ENCODE results near the gene STX16. TPM values are rescaled to one million over a fixed set of nuclear protein-coding genes. Genes with fewer than 3 reads are reported as not detected.

The STX16 gene
- total and polyA plus RNA-seq, 2 donors (not counting 1 experiment from before 2014, with no cell fraction given), result 110 to 117 TPM

DNA sequence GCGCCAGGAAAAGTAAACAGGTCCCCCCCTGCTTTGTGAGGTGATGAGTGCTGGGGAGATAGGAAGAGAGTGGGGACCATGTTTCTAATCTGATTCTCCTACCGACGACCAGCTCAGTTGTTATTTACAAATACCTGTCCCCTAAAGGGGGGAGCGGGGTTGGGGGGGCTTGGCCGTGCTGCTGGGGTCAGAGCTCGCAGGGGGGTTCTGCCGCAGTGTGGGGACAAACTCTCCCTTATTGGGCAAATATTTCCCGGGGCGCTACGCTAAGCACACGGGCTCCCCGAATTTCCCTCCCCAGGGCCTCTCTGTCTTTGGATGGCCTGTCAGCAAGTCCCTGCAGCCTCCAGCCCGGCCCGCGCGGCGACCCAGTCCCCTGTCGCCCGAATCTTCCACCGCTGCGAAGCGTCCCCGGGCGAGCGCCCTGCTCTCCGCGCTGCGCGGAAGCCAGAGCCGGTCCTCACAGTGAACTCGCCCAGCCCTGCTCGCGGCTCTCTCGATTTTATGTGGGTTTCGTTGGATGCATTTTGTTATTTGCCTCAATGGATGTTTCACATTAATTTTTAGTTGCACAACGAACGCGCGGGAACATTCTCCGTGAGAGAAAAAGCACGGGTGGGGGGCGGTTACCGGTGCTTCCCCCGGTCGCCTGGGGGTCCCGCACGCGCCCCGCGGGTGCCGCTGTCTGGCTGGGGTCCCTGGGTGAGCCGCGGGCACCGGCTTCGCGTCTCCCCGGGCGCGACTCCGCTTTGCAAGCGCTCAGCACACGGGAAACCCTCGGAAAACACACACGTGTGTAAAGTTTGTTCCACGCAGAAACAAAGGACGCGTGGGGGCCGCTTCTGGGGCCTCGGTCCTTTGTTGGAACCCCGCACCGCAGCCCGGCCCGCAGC, 1.5 kb upstream of the STX16 start:
- Histone ChIP-seq H3K9ac (ENCODE audit: low read length) (peak overlapping the region; percentile 94), H3K79me2 (ENCODE audit: control insufficient read depth, insufficient read depth, low read length) (peaks cover 31% of the 10 kb centered on the region), H3K27ac (ENCODE audit: low read length in 2 of 2) (no peak overlapping the region), H4K20me1 (ENCODE audit: control insufficient read depth, insufficient read depth, low read length, poor library complexity, severe bottlenecking) (no peaks in the 10 kb centered on the region), H3K27me3 (replicated peaks in 1 of 4; ENCODE audit: control extremely low read depth in 1 of 4, control insufficient read depth in 3 of 4, insufficient read depth in 4 of 4, low read length in 3 of 4) (peaks cover 0 to 3% (median 0%) of the 10 kb centered on the region in 4 experiments), H3K36me3 (replicated peaks in 1 of 2; ENCODE audit: control extremely low read depth in 1 of 2, control insufficient read depth in 1 of 2, extremely low read depth in 1 of 2, insufficient read depth in 2 of 2, low read length in 1 of 2) (no peaks in the 10 kb centered on the region), H3K9me3 (ENCODE audit: control extremely low read depth in 1 of 3, control insufficient read depth in 2 of 3, insufficient read depth in 1 of 3, low read length in 2 of 3) (no peaks in the 10 kb centered on the region), H3K4me2 (replicated peaks; ENCODE audit: low read depth, low read length, poor library complexity, severe bottlenecking) (peak overlapping the region; percentile 99), H2AFZ (ENCODE audit: insufficient read depth, low read depth, low read length, poor library complexity, severe bottlenecking) (peak overlapping the region; percentile 98), H3K4me1 (ENCODE audit: control insufficient read depth in 2 of 2, insufficient read depth in 2 of 2, low read length in 2 of 2) (peaks cover 14 to 20% of the 10 kb centered on the region in 2 donors), H3K4me3 (ENCODE audit: control extremely low read depth in 1 of 5, extremely low read depth in 1 of 5, insufficient read depth in 1 of 5, low read depth in 2 of 5, low read length in 4 of 5) (peak overlapping the region; percentile 40 to 99 (median 91))
- TF ChIP-seq, protein P1, sequence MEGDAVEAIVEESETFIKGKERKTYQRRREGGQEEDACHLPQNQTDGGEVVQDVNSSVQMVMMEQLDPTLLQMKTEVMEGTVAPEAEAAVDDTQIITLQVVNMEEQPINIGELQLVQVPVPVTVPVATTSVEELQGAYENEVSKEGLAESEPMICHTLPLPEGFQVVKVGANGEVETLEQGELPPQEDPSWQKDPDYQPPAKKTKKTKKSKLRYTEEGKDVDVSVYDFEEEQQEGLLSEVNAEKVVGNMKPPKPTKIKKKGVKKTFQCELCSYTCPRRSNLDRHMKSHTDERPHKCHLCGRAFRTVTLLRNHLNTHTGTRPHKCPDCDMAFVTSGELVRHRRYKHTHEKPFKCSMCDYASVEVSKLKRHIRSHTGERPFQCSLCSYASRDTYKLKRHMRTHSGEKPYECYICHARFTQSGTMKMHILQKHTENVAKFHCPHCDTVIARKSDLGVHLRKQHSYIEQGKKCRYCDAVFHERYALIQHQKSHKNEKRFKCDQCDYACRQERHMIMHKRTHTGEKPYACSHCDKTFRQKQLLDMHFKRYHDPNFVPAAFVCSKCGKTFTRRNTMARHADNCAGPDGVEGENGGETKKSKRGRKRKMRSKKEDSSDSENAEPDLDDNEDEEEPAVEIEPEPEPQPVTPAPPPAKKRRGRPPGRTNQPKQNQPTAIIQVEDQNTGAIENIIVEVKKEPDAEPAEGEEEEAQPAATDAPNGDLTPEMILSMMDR (IDR thresholded peaks at IDR 0.05), result no peak
- no peak for TF ChIP-seq EZH2 (IDR thresholded peaks at IDR 0.05; ENCODE audit: borderline replicate concordance, insufficient read depth, low read depth, low read length, poor library complexity, severe bottlenecking)
- CTCF ChIA-PET, result interaction anchor here (1.4 to 1.6 kb wide), 2 partner anchors 40 to 203 kb away, joined by 4 to 6 read pairs; partner anchors contain the start of gene GNAS
- peak overlapping the region; percentile 53 for H3K27ac Mint-ChIP-seq
- H3K4me1 Mint-ChIP-seq, result peaks cover 19% of the 10 kb centered on the region
- WGBS (ENCODE audit: insufficient coverage), result 2% methylated on average over 67 of the region's 73 CpGs
- H3K9me3 Mint-ChIP-seq (ENCODE audit: insufficient read depth), result no peaks in the 10 kb centered on the region
- H3K4me3 Mint-ChIP-seq, result peak overlapping the region; percentile 83
- POLR2A ChIA-PET, result interaction anchor here (0.7 kb wide), 1 partner anchor 199 kb away, joined by 5 read pairs; no protein-coding TSS in a partner anchor
- DNase-seq (peak; percentile 62), ATAC-seq (ENCODE audit: low read depth) (no peak)
- H3K27me3 Mint-ChIP-seq, result no peaks in the 10 kb centered on the region
- intact Hi-C loops (cut with micrococcal nuclease), result loop anchor here (1.0 to 5.0 kb wide), 8 partner anchors 15 to 1293 kb away; partner anchors contain the start of genes FAM217B, GNAS, GNAS-AS1 and PPP1R3D

Measured in B cell (primary cell).